SK-N-SH (cell line): ENCODE data around the gene ZNF331.

Experiments used
- CTCF ChIP-seq: fragments of 200-600 bp; sonication (generic); IDR thresholded peaks from 2 replicates; pipeline ENCODE4 v1.6.1; 2017; ENCODE audit warnings: antibody characterized with exemption, mild to moderate bottlenecking, moderate library complexity
- EP300 ChIP-seq, 2 experiments: IDR thresholded peaks; 2 replicates each; pipeline versions ENCODE4 v1.4.0 to v1.6.1; 2012; ENCODE audit warnings: borderline replicate concordance in 1 of 2, low read depth in 1 of 2, low read length in 1 of 2
- EZH2phosphoT487 ChIP-seq: fragments of 200-600 bp; sonication (generic); IDR thresholded peaks from 2 replicates; pipeline ENCODE4 v1.6.1; 2017; ENCODE audit warnings: low read depth, mixed run types, mild to moderate bottlenecking, antibody characterized with exemption, moderate library complexity, borderline replicate concordance
- FOXJ3 ChIP-seq: sonication (generic); formaldehyde crosslinking; IDR thresholded peaks from 2 replicates; pipeline ENCODE4 v1.5.1; 2020; ENCODE audit warnings: mild to moderate bottlenecking, missing genetic modification reagents
- RAD21 ChIP-seq: IDR thresholded peaks from 2 replicates; pipeline ENCODE4 v1.6.1; 2012; ENCODE audit warnings: mild to moderate bottlenecking, low read length
- RCOR1 ChIP-seq: fragments of 150-350 bp; IDR thresholded peaks from 2 replicates; pipeline ENCODE4 v1.6.1; 2017; ENCODE audit warnings: antibody characterized with exemption, low read length
- REST ChIP-seq: IDR thresholded peaks from 2 replicates; pipeline ENCODE4 v1.6.1; 2012; ENCODE audit warnings: mild to moderate bottlenecking, low read depth, low read length, moderate library complexity
- RXRA ChIP-seq: IDR thresholded peaks from 2 replicates; pipeline ENCODE4 v1.4.0; 2012; ENCODE audit warnings: low read depth, mild to moderate bottlenecking, borderline replicate concordance
- TAF1 ChIP-seq: IDR thresholded peaks from 2 replicates; pipeline ENCODE4 v1.6.1; 2012; ENCODE audit warnings: low read depth, mild to moderate bottlenecking, low read length, moderate library complexity, borderline replicate concordance
- TCF12 ChIP-seq: IDR thresholded peaks from 2 replicates; pipeline ENCODE4 v1.4.0; 2012
- YY1 ChIP-seq: IDR thresholded peaks from 2 replicates; pipeline ENCODE4 v1.4.0; 2012; ENCODE audit warnings: low read depth, mild to moderate bottlenecking

- TF ChIP-seq TAF1 (no peak), REST (no peak), RAD21 (no peak), RCOR1 (no peak), CTCF (no peak), TCF12 (no peak), EP300 (IDR thresholded peaks at IDR 0.05; ENCODE audit: borderline replicate concordance in 1 of 2, low read depth in 1 of 2, low read length in 1 of 2) (no peak), EZH2phosphoT487 (no peak), FOXJ3 (CRISPR knock-in tag) (no peak), YY1 (no peak), RXRA (no peak)
Measured at GRCh38 chr19:53596056-53596455, 58.1 kb downstream of the ZNF331 start.
